ENCODE data around the gene CCDC112. TPM values are rescaled to one million over a fixed set of nuclear protein-coding genes. Genes with fewer than 3 reads are reported as not detected.
"Not testable (repeated sequence)": the region's sequence is repeated elsewhere in the genome, so short reads cannot be mapped to it uniquely, and the experiment has no call there.

Gene CCDC112
- total RNA-seq, 1 experiment from 2014 or later = 4.7 TPM

GRCh38 chr5:115262321-115263077 lies 34.0 kb downstream of the CCDC112 start, which contains the start of gene PGGT1B:
Gene PGGT1B, minus strand, starts transcription at chr5:115262877. Its CDS starts 26 bp downstream, at chr5:115262851.
- peak; percentile 60 for DNase-seq (ENCODE audit: low spot score)

- peak; percentile 15 for DNase-seq (ENCODE audit: low spot score)
Measured at GRCh38 chr5:115262011-115262320, 34.5 kb downstream of the CCDC112 start.

DNA sequence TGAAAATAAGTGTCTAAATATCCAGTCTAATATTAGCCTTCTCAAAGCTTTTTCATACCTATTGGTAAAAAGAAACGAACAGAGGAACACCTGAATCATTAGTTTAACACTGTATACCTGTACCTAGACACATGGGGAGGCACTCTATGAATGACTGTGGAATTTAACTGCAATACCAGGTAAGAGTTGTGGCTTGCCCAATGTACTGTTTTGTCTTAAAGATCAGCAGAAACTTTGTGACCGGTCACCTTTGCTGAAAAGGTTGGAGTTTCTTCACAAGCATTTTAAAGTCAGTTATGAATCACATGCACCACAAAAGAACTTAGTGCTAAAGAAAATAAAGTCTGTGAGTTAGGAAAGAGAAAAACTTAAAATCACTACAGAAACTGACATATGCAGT lies 36.2 kb downstream of the CCDC112 start:
- no peak for DNase-seq (ENCODE audit: low spot score)

GRCh38 chr5:115257981-115258380 lies 38.5 kb downstream of the CCDC112 start:
- no peak for DNase-seq (ENCODE audit: low spot score)

- DNase-seq (ENCODE audit: low spot score) = not testable (repeated sequence)
Measured at GRCh38 chr5:115249379-115249778, 47.1 kb downstream of the CCDC112 start.

DNA sequence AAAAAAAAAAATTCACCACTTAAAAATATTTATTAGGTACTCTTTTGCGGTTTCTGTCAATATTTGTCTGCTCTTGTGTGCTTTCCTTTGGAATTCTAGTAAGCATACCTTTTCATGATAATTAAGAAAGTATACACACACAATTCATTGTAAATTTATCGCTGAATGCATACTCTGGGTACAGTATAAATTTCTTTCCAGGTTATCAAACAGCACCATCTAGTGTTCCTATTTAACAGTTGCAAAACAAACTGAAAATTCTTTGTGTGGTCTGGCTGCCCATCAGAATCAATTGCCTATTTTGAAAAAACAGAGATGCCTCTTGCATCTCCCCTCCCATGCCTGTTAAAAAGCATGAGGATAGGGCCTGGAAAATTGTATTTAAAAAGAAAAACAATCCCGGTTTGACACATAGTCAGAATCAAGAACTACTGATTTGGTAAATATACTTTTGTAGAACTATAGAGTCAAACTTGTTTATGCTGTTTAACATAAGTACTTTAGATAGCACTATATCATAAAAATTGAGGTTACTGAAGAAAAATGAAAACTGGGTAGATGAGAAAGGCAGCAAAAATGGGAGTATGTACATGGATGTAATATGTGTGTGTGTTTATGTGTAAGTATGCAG lies 50.0 kb downstream of the CCDC112 start:
- DNase-seq (ENCODE audit: low spot score) = peak; percentile 44

- no peak for DNase-seq (ENCODE audit: low spot score)
Measured at GRCh38 chr5:115243412-115243811, 53.0 kb downstream of the CCDC112 start.

GRCh38 chr5:115241881-115242642 lies 54.4 kb downstream of the CCDC112 start:
- DNase-seq (ENCODE audit: low spot score) = no peak

DNA sequence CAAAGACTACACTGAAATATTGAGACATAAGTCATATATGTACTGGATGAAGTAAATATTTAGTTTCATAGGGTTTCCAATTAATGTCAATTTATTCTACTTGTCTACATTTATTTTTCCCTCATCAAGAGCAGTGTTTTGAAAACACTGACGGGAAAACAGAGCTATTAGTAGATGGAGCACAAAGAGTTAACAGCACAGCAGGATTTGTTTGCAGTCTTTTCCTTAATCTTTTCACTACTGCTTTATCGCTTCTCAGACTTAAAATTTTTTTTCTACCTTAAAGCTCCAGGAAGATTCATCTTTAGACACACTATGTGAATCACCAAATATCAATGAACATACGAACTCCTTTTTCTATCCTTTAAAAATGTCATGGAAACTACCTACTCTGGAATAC lies 59.4 kb downstream of the CCDC112 start:
- DNase-seq (ENCODE audit: low spot score) = no peak

DNA sequence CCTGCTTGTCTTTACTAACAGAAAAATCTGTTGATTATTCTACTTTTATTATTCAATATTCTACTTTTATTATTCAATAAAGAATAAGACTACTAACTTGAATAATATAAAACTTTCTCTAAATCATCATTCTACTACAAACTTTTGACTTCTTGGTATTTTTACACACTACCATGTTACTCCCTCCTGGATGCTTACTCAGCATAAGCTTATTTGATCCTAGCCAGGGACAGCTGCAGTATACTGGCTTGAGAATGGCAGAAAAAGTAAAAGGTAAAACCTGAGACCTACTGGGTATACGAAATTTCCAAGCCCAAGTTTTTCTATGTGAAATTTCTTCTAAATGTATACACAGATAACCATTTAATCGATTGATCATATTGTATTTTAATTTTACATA lies 59.9 kb downstream of the CCDC112 start:
- no peak for DNase-seq (ENCODE audit: low spot score)

- no peak for DNase-seq (ENCODE audit: low spot score)
Measured at GRCh38 chr5:115231598-115231997, 64.9 kb downstream of the CCDC112 start.

DNA sequence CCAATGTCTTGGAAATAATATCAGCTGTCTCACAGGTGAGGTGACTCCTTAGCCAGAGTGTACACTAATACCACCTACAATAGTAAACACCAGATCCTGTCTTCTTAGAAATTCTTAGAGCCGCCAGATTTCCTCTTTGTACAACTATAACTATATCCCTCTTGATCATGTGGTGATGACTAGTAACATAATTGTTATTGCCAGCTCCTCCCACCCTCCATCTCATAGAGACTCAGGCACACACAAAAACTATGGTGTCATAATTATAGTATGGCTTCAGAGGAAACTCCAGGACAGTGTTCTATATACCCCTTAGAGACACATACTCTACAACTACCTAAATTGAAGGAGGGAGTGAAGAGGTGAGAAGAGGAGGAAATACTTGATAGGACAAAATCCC lies 66.8 kb downstream of the CCDC112 start:
- DNase-seq (ENCODE audit: low spot score) = no peak

- DNase-seq (ENCODE audit: low spot score) = no peak
Measured at GRCh38 chr5:115227281-115227680, 69.2 kb downstream of the CCDC112 start.

Other genes with a start within 250 kb of the CCDC112 start
- gene TRIM36, start 126.7 kb downstream of the CCDC112 start, total RNA-seq (2014; rRNA removed; shearing (Covaris generic)) = 7.5 and 20.0 TPM in 2 replicates
- gene PGGT1B, start 33.8 kb downstream of the CCDC112 start, total RNA-seq (2014; rRNA removed; shearing (Covaris generic)) = 10.8 and 13.6 TPM in 2 replicates
- 8.6 and 10.2 TPM in 2 replicates for gene FEM1C, start 248.1 kb upstream of the CCDC112 start, total RNA-seq (2014; rRNA removed; shearing (Covaris generic))